GM10847 (cell line): ENCODE data around the gene RXRA.

Experiments
- POLR2A ChIP-seq: IDR thresholded peaks from 2 replicates; pipeline ENCODE4 v1.6.1; 2011; ENCODE audit not compliant: insufficient read length; ENCODE audit errors: extremely low read depth

RXRA gene

DNA sequence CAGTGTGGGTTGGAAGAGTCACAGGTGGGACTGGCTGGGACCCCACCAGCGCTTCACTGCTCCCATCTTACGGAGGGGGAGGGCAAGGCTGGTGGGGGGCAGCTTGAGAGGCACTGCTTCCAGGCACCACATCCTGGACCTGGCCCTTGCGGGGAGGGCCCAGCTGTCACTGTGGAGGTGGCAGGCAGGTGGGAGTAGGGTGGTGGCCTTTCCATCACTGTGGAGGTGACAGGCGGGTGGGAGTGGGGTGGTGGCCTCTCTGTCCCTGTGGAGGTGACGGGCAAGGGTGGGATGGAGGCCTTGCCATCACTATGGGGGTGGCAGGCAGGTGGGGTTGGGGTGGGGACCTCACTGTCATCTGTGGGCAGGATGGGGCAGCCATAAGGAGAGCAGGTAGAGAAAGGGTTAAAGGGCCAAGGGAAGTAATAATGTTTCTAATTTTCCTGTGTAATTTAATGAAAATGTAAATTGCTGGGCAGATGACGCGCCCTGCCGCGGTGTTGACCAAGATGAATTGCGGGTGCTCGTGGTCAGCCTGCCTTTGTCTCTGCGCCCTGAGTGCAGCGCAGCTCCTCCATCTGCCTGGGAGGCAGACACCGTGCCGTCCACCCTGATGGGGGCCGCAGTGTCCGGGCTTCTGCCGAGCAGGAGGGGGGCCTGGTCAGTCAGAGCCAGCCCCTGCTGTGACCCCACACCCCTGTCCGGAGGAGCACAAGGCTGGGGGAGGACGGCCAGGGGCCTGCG lies 20.8 kb downstream of the RXRA start:
- TF ChIP-seq POLR2A, result no peak

- no peak for TF ChIP-seq POLR2A
Observed at GRCh38 chr9:134347996-134348395, 21.7 kb downstream of the RXRA start.

GRCh38 chr9:134348404-134349155 lies 22.3 kb downstream of the RXRA start:
- no peak for TF ChIP-seq POLR2A

GRCh38 chr9:134349936-134350335 lies 23.7 kb downstream of the RXRA start:
- TF ChIP-seq POLR2A, result no peak

DNA sequence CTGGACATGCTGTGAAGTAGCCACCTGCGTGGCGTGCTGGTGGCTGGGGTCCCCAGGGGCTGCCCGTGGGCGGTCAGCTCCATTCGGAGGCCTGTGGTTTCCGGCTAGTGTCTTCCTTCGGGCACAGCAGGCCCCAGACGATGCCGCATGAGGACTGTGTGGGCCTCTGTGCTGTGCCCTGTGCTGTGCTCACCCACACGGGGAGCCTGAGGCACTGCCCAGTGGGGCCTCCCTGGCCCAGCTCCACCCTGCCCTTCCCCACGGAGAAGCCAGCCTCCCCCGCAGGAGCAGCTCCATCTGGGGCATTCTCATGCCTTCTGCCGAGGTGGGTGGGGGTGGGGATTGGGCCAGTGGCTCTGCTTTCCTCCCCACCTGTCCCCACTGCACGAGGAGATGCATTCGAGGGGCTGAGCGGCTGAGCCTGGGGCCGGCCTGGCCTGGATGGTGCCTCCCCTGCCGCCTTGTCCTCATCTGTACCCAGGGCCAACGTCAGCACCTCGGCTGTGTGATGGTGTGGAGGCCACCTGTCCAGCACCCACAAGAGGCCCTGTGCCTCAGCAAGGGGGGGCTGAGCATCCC lies 24.2 kb downstream of the RXRA start:
- TF ChIP-seq POLR2A, result no peak

DNA sequence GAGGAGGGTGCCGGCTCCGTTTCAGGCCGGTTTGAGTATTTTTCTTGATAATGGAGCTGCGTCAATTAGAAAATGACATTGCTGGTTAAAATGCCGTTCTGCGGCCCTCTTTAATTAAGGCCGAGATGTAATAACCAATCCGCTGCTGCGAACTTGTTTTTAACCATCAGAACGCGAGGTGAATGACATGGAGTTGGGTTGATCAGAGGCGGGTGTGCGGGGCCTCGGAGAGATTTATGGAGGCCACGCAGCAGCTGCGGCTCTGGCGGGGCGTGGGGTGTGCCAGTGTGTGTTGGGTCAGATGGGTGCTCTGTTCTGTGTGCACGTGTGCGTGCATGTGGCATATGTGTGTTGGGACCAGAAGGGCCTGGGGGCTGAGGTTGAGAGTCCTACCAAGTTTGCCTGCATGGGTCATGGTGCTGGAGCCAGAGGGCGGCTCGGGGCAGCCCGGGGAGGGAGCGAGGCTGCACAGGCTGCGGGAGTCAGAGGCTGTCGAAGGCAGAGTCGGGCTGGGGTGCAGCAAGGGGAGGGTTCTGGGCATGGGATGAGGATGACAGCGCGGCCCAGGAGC lies 25.4 kb downstream of the RXRA start:
- no peak for TF ChIP-seq POLR2A

DNA sequence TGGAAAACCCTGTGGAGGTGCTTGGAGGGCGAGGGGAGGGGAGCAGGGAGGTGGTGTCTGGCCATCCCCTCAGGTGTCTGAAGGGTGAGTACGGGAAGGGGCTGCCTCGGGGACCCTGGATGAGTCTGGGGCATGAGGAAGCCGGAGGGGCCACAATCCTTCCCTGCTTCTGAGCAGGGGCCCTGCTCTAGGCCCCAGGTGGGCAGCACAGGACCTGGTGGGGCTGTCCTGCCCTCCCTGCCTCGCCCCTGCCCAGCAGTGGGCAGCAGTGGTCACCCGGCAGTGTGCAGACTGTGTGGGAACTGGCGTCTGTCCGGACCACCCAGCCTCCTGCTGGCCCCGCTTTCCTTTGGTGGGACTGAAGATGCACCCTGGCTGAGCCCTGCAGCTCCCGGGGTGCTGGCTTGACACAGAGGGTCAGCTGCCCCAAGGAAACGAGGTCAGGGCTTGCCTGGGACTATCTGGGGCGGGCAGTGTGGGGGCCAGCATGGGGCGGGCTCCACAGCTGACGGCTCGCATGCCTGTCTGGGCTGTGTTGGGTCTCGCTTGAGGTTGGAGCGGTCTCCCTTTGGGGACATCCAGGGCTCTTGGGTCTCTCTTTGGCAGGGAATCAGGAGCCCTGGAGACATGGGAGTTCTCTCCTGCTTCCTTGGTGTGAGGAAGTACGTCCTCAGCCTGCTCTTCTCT lies 26.1 kb downstream of the RXRA start:
- no peak for TF ChIP-seq POLR2A

- no peak for TF ChIP-seq POLR2A
Observed at GRCh38 chr9:134353539-134353938, 27.3 kb downstream of the RXRA start.

DNA sequence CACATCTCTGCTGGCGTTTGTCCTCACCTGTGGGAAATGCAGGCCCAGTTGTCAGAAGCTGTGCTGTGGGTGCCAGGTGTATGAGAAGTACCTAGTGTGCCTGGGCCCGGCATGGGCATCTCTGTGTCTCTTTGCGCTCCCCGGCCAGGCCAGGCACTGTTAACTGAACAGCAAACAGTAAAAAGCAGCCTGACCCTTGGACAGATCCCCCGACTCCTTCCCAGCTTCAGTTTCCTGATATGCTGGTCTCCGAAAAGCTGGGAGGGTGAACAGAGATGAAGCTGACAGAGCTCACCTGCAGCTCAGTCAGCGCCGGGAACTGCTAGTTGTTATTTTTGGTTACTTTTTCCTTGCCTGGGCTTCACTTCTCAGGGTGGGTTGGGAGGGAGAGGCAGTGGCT lies 28.9 kb downstream of the RXRA start:
- TF ChIP-seq POLR2A, result no peak

GRCh38 chr9:134355561-134356279 lies 29.5 kb downstream of the RXRA start:
- no peak for TF ChIP-seq POLR2A

DNA sequence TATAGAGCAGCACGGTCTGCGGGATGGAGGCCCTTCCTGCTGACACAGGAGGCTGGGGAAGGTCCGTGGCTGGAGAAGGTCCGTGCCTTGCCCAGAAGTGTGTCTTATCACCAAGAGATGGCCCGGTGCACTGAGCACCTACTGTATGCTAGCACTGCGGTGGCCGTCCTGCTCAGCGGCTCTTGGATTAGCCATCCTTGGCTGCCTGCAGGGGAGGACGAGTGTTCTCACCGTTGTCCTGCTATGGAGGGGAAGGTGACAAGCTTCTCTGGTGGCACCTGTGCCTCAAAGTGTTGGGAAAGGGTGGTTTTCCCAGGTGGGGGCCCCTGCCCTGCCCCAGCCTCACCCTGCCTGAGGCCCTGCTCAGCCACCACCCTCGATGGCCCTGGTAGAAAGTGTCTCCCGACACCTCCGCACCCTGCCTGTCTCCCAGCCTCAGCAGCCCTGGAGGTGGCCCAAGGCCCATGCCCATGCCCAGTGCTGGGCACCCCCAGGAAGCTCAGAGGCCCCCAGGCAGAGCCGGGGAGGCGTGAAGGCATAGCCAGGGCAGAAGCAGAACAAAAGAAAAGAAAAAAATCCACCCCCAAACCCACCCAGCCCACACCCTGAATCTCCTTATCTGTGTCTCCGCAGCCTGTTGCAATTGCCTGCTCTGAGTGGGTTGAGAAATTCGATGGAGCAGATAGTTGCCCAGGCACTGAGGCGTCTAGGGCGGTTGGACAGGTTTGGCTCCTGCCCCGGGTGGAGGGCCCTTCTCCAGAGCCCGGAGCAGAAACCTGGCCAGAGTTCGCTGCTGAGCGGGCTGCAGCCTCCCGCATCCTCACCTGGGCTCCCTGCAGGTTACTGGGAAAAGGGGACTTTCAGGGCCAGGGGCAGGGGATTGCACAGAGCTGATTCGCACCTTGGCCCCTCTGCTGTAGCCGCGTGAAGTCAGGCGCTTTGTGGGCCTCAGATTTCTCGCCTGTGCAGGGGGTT lies 30.5 kb downstream of the RXRA start:
- no peak for TF ChIP-seq POLR2A

GRCh38 chr9:134357631-134358025 lies 31.4 kb downstream of the RXRA start:
- no peak for TF ChIP-seq POLR2A

DNA sequence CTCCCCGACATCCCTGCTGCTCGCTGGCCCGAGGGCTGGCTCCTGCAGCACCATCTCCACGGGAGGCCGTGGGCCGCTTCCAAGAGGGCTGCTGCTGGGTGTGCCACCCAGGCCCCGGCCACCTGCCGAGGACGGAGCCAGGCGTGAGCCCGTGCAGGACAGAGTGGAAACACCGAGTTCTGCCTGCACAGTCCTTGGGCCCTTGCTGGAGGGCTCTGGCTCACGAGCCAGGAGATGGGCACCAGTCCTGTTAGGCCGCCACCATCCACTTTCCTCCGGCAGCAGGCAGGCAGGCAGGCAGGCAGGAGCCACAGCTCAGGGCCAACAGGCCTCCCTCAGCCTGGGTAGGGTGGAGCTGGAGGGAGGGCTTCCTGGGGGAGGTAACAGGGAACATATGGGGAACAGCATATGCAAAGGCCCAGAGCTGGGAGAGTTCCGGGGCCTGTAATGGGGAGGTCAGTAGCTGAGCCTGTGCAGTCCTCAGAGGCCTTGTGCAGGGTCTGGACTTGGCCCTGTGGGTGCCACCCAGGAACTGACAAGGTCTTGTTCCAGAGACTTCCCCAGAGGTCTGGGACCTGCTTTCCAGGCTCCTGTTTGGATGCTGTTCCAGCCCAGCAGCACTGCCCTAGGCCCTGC lies 31.9 kb downstream of the RXRA start:
- TF ChIP-seq POLR2A, result no peak

GRCh38 chr9:134358662-134359319 lies 32.5 kb downstream of the RXRA start:
- TF ChIP-seq POLR2A, result no peak
